ENCODE results near the gene SPIRE2. TPM values are rescaled to one million over a fixed set of nuclear protein-coding genes. Genes with fewer than 3 reads are reported as not detected.

The SPIRE2 gene
- total and polyA plus RNA-seq, 12 donors = 2.8 to 14.4 (median 5.0) TPM

- TF ChIP-seq POLR2A (IDR thresholded peaks at IDR 0.05) = no peak
- Histone ChIP-seq H3K27me3 (no peaks in the 10 kb centered on the region), H3K4me1 (replicated peaks in 1 of 2) (peaks cover under 1 to 8% of the 10 kb centered on the region in 2 donors), H3K36me3 (replicated peaks in 1 of 2) (no peaks in the 10 kb centered on the region), H3K4me3 (no peak overlapping the region), H3K27ac (no peak overlapping the region), H3K9me3 (replicated peaks in 1 of 3) (no peaks in the 10 kb centered on the region)
- DNase-seq = peak in 1 of 7 donors; percentile 10
- intact Hi-C loops (cut with DNase I) = loop anchor here in 1 of 2 donors (2.0 kb wide), 1 partner anchor 154 kb away; no protein-coding TSS in a partner anchor
- 89 to 93% (median 91%) methylated on average over 9 to 25 of the region's 25 CpGs for WGBS, 4 donors
These were observed 30.8 kb downstream of the SPIRE2 start for GRCh38 chr16:89858973-89859614.

- no peak overlapping the region for H3K4me3 ChIP-seq
- no peak overlapping the region for H3K27ac ChIP-seq
- peaks cover 6 to 12% of the 10 kb centered on the region in 2 donors for H3K4me1 ChIP-seq (replicated peaks in 1 of 2)
- no peak for DNase-seq
- 86 to 91% (median 90%) methylated on average over 16 of the region's 16 CpGs for WGBS, 4 donors
- TF ChIP-seq CTCF (IDR thresholded peaks at IDR 0.05) (no peak), POLR2A (IDR thresholded peaks at IDR 0.05) (no peak)
- no peaks in the 10 kb centered on the region for H3K36me3 ChIP-seq (replicated peaks in 1 of 2)
- intact Hi-C loops (cut with DNase I) = loop anchor here (2.0 to 10.0 kb wide), 4 partner anchors 107 to 155 kb away; partner anchors contain the start of gene SPATA2L (in 1 of the 2)
- no peaks in the 10 kb centered on the region for H3K9me3 ChIP-seq (replicated peaks in 1 of 3)
- no peaks in the 10 kb centered on the region for H3K27me3 ChIP-seq
These were observed 31.3 kb downstream of the SPIRE2 start for GRCh38 chr16:89859615-89860007.

- Histone ChIP-seq H3K27me3 (no peaks in the 10 kb centered on the region), H3K4me3 (no peak overlapping the region), H3K4me1 (replicated peaks in 1 of 2) (peaks cover 6 to 12% of the 10 kb centered on the region in 2 donors), H3K9me3 (replicated peaks in 1 of 3) (no peaks in the 10 kb centered on the region), H3K36me3 (replicated peaks in 1 of 2) (no peaks in the 10 kb centered on the region), H3K27ac (no peak overlapping the region)
- DNase-seq = peak; percentile 46 to 83 (median 63)
- intact Hi-C loops (cut with DNase I) = loop anchor here (5.0 to 10.0 kb wide), 3 partner anchors 109 to 156 kb away; partner anchors contain the start of gene SPATA2L (in 1 of the 2)
- WGBS, 4 donors = 0 to 28% (median 21%) methylated on average over 6 to 28 of the region's 28 CpGs
- TF ChIP-seq POLR2A (IDR thresholded peaks at IDR 0.05) (no peak), CTCF (IDR thresholded peaks at IDR 0.05) (peak; percentile 90 to 97 (median 94))
These were observed 32.6 kb downstream of the SPIRE2 start for GRCh38 chr16:89860747-89861304.

- Histone ChIP-seq H3K27me3 (no peaks in the 10 kb centered on the region), H3K36me3 (replicated peaks in 1 of 2) (no peaks in the 10 kb centered on the region), H3K4me3 (no peak overlapping the region), H3K4me1 (replicated peaks in 1 of 2) (peaks cover 6 to 12% of the 10 kb centered on the region in 2 donors), H3K27ac (no peak overlapping the region), H3K9me3 (replicated peaks in 1 of 3) (no peaks in the 10 kb centered on the region)
- intact Hi-C loops (cut with DNase I) = loop anchor here (5.0 to 10.0 kb wide), 3 partner anchors 109 to 157 kb away; partner anchors contain the start of gene SPATA2L (in 1 of the 2)
- TF ChIP-seq POLR2A (IDR thresholded peaks at IDR 0.05) (no peak), CTCF (IDR thresholded peaks at IDR 0.05) (no peak)
- DNase-seq = no peak
- 84 to 93% (median 91%) methylated on average over 9 to 12 of the region's 12 CpGs for WGBS, 4 donors
These were observed 33.4 kb downstream of the SPIRE2 start for GRCh38 chr16:89861648-89862047.
